ENCODE data around the gene CYP27A1.

GRCh38 chr2:218761795-218762194 is 20.2 kb upstream of the CYP27A1 start:
- no peak for TF ChIP-seq CTCF (conservative IDR thresholded peaks at IDR 0.05; ENCODE audit: low read length)
- no peak for TF ChIP-seq EZH2phosphoT487 (IDR thresholded peaks at IDR 0.05; ENCODE audit: borderline replicate concordance, low read depth, low read length)
